Activated gamma-delta T cell treated with Interleukin-2 at 50 U/mL for 16 hours (primary cell): ENCODE measurements around the gene ZNF165.
"Not testable (repeated sequence)": the region's sequence is repeated elsewhere in the genome, so short reads cannot be mapped to it uniquely, and the experiment has no call there.

ENCODE experiments used
- DNase-seq: peaks from one replicate; pipeline ENCODE4 v3.0.0-alpha.2; 2020

The ZNF165 gene

DNA sequence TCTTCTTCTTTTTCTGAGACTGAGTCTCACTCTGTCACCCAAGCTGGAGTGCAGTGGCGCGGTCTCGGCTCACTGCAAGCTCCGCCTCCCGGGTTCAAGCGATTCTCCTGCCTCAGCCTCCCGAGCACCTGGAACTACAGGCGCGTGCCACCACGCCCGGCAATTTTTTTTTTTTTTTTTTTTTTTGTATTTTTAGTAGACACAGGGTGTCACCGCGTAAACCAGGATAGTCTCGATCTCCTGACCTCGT lies at the start of gene ZNF165:
Gene ZNF165 (plus strand): TSS at position 188 of the 250 bp plus-strand sequence. CDS start 4,913 bp downstream, outside the sequence.
- not testable (repeated sequence) for DNase-seq

DNA sequence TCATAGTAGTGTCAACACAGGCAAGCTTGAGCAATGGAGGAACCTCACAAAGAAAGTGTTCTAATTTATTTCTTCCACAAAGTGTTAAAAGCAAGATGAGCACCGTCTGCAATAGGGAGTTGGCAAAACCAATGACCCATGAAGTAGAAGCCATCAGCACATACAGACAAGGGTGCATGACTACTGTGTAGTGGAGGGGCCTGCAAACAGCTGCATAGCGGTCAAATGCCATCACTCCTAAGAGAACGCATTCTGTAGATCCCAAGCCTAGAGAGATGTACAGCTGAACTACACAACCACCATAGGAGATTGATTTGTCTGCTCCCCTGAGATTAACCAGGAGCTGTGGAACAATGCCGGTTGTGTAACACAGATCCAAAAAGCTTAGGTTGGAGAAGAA lies 26.8 kb upstream of the ZNF165 start:
- no peak for DNase-seq

- no peak for DNase-seq
These were observed 20.0 kb upstream of the ZNF165 start for GRCh38 chr6:28060405-28060804.

DNA sequence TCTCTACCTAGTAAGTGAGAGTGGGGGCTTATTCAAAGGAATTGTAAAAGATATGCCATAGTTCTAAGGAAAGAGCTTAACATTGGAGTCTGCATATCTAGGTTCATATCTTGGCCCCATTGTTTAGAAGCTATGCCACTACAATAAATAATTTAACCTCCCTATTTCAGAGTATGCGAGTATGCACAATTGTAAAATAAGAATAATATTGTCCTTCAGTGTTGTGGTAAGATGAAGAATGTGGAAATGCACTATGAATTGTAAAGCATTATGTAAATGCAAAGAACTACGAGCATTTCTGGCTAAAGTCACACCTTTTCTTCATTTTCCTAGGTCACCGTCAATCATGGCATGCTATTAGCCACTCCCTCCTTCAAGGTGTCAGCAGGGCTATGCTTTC lies 16.1 kb upstream of the ZNF165 start:
- DNase-seq, result no peak

- no peak for DNase-seq
These were observed 12.3 kb upstream of the ZNF165 start for GRCh38 chr6:28068067-28068466.

DNA sequence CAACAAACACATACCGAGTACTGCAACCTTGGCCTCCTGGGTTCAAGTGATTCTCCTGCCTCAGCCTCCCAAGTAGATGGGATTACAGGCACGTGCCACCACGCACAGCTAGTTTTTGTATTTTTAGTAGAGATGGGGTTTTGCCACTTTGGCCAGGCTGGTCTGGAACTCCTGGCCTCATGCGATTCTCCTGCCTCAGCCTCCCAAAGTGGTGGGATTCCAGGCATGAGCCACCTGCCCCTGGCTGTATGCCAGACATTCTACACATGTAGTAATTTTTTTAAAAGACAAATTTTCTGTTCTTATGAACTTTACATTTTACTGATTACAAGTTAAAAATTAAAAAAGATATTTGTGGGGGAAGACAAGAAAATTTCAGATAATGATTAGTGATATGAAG lies 9.4 kb upstream of the ZNF165 start:
- not testable (repeated sequence) for DNase-seq

- DNase-seq, result no peak
These were observed 2.3 kb upstream of the ZNF165 start for GRCh38 chr6:28078050-28078449.

DNA sequence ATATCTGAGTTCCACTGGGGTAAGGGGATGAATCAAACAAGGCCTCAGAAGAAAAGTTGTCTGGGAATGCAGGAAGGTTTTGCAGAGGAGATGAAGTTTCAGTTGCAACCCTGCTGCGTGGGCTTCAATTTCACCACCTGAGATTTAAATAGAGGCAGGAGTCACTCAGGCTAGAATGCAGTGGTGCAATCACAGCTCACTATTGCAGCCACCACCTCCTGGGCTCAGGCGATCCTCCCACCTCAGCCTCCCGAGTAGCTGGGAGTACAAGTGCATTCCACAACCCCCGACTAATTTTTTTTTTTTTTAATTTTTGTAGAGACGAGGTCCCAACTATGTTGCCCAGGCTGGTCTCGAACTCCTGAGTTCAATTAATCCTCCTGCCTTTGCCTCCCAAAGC lies 1.5 kb upstream of the ZNF165 start:
- no peak for DNase-seq

GRCh38 chr6:28080631-28081485 lies 490 bp downstream of the ZNF165 start:
- peak; percentile 85 for DNase-seq

GRCh38 chr6:28081486-28081751 lies 1.1 kb downstream of the ZNF165 start:
- peak; percentile 26 for DNase-seq

GRCh38 chr6:28082939-28083338 lies 2.6 kb downstream of the ZNF165 start:
- no peak for DNase-seq

GRCh38 chr6:28089054-28089453 lies 8.7 kb downstream of the ZNF165 start:
- no peak for DNase-seq

- DNase-seq, result no peak
These were observed 10.7 kb downstream of the ZNF165 start for GRCh38 chr6:28090917-28091586.

DNA sequence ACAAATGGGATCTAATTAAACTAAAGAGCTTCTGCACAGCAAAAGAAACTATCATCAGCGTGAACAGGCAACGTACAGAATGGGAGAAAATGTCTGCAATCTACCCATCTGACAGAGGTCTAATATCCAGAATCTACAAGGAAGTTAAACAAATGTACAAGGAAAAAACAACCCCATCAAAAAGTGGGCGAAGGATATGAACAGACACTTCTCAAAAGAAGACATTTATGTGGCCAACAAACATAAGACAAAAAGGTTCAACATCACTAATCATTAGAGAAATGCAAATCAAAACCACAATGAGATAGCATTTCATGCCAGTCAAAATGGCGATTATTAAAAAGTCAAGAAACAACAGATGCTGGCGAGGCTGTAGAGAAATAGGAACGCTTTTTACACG lies 21.9 kb downstream of the ZNF165 start:
- DNase-seq, result not testable (repeated sequence)

- not testable (repeated sequence) for DNase-seq
These were observed 22.3 kb downstream of the ZNF165 start for GRCh38 chr6:28102699-28103098.

- DNase-seq, result peak; percentile 84
These were observed 24.2 kb downstream of the ZNF165 start for GRCh38 chr6:28104392-28105244.

DNA sequence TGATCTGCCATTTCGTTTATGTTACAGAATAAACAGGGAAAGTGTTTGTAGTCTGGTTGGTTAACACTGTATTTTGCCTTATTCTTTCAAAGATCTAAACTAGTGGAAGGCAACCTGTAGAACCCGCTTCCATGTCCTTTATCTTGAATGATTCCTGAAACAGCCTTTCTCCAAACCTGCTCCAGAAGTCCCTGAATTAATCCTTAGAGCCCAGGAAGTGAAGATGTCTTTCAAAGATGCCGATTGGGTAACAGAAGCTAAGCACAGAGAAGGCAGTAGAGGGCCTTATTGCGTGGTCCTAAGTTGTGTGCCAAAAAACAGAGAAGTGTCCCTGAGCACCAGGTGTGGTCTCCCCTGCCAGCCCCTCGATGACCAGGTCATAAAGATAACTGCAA lies 24.9 kb downstream of the ZNF165 start:
- DNase-seq, result no peak

DNA sequence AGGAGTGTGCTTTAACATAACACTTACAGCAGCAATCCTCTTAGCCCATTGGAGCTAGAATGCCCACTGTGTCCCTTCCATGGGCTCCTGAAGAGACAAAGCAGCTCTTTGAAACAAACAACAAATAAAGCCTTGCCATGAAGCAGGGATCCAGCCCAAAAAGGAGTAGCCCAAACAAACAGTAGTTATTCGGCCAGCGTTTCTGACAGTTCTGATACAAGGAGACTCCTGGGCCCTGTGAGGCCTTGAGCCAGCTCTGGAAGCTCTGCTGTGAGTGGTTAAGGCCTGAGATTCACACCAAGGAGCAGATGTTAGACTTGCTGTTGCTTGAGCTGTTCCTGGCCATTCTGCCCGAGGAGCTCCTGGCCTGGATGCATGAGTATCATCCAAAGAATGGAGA lies 27.1 kb downstream of the ZNF165 start:
- DNase-seq, result no peak

DNA sequence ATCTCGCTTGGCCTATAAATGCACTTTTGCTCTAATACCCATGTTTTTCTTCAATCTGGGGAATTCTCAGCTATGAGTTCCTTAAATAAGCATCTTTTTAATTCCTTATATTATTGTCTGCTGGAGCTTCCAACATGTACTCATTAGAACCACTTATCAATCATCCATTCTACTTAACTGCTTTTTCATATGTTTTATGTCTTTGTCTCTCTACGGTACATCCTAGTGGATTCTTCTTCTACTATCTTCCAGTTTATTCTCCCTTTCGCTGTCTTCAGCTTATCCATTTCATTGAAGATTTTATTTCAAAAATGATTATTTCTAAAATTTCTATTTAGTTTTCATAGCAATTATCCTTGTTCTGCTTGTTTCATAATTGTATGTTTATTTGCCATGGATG lies 31.6 kb downstream of the ZNF165 start:
- no peak for DNase-seq

DNA sequence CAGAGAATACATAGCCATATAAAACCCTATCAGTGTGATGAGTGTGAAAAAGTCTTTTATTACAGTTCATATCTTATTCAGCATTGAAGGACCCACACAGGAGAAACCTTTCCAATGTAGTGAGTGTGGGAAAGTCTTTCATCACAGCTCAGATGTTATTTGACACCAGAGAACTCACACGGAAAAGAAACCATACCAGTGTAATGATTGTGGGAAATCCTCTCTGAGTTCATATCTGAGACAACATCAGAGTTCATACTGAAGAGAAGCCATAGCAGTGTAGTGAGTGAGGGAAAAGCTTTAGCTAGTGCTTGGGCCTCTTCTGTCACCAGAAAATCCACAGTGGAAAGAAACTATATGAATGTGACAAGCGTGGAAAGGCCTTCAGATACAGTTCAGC lies 35.4 kb downstream of the ZNF165 start:
- no peak for DNase-seq

DNA sequence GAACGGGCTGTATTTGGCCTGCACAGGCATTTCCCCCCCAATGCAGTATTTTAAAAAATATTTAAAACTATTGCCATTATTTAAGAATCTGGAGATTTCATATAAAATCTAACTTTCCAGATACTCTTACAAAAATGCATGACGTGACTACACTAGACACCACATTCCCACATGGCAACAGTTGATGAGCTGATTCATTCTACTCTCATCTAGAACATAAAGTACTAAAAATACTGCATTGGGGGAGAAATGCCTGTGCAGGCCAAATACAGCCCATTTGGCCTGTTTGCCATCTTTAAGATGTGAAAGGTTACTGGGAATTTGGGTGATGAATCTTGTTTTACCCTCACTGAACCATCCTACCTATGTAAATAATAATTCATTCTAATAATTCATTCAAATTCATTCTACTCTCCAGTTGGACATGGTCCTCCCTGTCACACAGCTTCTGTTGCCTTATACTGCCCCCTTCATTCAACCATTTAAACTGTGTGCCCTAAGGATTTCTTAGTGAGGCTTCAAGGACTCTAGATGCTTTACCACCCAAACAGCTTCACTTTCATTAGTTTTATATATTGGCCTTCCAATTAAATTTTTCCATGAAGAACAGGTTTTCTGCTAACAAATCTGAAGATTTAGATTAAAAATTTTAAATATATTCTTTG lies 37.1 kb downstream of the ZNF165 start:
- no peak for DNase-seq

DNA sequence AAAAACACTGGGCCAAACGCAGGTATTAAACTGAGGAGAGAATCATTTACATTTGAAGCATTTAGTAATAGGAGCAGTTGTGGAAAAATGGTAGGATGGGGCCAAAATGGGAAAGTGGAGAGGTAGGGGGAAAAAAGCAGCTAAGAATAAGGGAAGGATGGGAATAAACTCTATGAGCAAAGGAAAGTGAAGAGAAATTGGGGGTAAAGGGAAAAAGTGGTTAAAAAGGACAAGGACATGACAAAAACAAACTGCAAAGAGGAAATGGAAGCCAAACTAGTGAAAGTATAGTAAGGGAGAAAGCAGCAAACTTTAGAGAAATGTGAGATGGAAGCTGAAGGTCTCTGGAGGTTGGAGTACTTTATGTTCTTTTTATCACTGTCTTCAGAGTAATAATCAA lies 37.8 kb downstream of the ZNF165 start:
- no peak for DNase-seq

DNA sequence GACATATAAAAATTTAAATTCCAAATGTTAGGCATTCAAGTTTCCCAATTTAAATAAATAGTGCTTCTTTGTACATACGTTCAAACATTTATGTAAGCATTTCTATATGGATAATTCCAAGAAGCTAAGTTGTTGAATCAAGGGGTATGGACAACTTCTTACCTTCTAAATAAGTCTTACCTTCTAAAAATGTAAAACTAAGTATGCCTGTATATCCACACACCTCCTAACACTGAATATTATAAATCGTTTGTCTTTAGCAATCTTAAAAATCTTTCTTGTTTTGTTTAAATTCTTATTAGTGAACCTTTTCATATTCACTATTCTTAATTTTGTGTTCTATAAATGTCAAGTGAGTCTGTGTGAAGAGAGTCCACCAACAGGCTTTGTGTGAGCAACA lies 41.5 kb downstream of the ZNF165 start:
- DNase-seq, result no peak
